MM.1S (cell line): ENCODE data around the gene HIPK1.

Source experiments
- CTCF ChIP-seq: fragments of 300-600 bp; sonication (generic); IDR thresholded peaks from 2 replicates; pipeline ENCODE4 v1.5.1; 2016; ENCODE audit warnings: antibody characterized with exemption, low read length, mixed read lengths
- EZH2 ChIP-seq: fragments of 300-600 bp; sonication (generic); optimal IDR thresholded peaks from 2 replicates; pipeline ENCODE3; 2017; ENCODE audit warnings: low read depth, mild to moderate bottlenecking, antibody characterized with exemption, low read length, mixed read lengths
- EZH2phosphoT487 ChIP-seq: fragments of 300-600 bp; sonication (generic); IDR thresholded peaks from 2 replicates; pipeline ENCODE4 v1.6.1; 2018; ENCODE audit warnings: antibody characterized with exemption, low read length

GRCh38 chr1:113972954-113973353, 43.8 kb downstream of the HIPK1 start:
- TF ChIP-seq CTCF (no peak), EZH2 (no peak), EZH2phosphoT487 (no peak)
